ENCODE results near the gene GCFC2. TPM values are rescaled to one million over a fixed set of nuclear protein-coding genes. Genes with fewer than 3 reads are reported as not detected.

Gene GCFC2
- total RNA-seq, 1 donor from 2014 or later = 27.8 TPM

GRCh38 chr2:75647771-75648170, 62.9 kb downstream of the GCFC2 start:
- Mint-ChIP-seq H3K4me3 (ENCODE audit: low read depth) (peak overlapping the region; percentile 94), H3K27ac (peak overlapping the region; percentile 97), H3K9me3 (ENCODE audit: low read depth) (peaks cover 6% of the 10 kb centered on the region), H3K4me1 (ENCODE audit: low read depth) (peaks cover 17% of the 10 kb centered on the region), H3K36me3 (ENCODE audit: insufficient read depth) (peaks cover 30% of the 10 kb centered on the region), H3K27me3 (no peaks in the 10 kb centered on the region)
- TF ChIP-seq, protein P1, sequence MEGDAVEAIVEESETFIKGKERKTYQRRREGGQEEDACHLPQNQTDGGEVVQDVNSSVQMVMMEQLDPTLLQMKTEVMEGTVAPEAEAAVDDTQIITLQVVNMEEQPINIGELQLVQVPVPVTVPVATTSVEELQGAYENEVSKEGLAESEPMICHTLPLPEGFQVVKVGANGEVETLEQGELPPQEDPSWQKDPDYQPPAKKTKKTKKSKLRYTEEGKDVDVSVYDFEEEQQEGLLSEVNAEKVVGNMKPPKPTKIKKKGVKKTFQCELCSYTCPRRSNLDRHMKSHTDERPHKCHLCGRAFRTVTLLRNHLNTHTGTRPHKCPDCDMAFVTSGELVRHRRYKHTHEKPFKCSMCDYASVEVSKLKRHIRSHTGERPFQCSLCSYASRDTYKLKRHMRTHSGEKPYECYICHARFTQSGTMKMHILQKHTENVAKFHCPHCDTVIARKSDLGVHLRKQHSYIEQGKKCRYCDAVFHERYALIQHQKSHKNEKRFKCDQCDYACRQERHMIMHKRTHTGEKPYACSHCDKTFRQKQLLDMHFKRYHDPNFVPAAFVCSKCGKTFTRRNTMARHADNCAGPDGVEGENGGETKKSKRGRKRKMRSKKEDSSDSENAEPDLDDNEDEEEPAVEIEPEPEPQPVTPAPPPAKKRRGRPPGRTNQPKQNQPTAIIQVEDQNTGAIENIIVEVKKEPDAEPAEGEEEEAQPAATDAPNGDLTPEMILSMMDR (IDR thresholded peaks at IDR 0.05; ENCODE audit: unreplicated experiment) = no peak
- DNase-seq (ENCODE audit: low spot score, unreplicated experiment) = no peak

- Mint-ChIP-seq H3K27ac (peak within 1 kb of the TSS; percentile 97), H3K4me3 (ENCODE audit: low read depth) (peak within 1 kb of the TSS; percentile 94), H3K4me1 (ENCODE audit: low read depth) (peaks cover 11% of the 10 kb centered on the region), H3K9me3 (ENCODE audit: low read depth) (no peaks in the 10 kb centered on the region), H3K27me3 (no peaks in the 10 kb centered on the region), H3K36me3 (ENCODE audit: insufficient read depth) (peaks cover 22% of the 10 kb centered on the region)
- TF ChIP-seq, protein P1 (IDR thresholded peaks at IDR 0.05; ENCODE audit: unreplicated experiment) = no peak
- DNase-seq (ENCODE audit: low spot score, unreplicated experiment) = peak; percentile 63
Measured at GRCh38 chr2:75646583-75647425, 63.9 kb downstream of the GCFC2 start, which contains the start of gene MRPL19. MRPL19 (plus strand) TSS chr2:75646783; CDS start chr2:75646808, 25 bp downstream.

GRCh38 chr2:75646090-75646582, 64.6 kb downstream of the GCFC2 start:
- peak overlapping the region; percentile 97 for H3K27ac Mint-ChIP-seq
- DNase-seq (ENCODE audit: low spot score, unreplicated experiment) = no peak
- TF ChIP-seq, protein P1 (IDR thresholded peaks at IDR 0.05; ENCODE audit: unreplicated experiment) = no peak
- peak overlapping the region; percentile 94 for H3K4me3 Mint-ChIP-seq (ENCODE audit: low read depth)
- peaks cover 16% of the 10 kb centered on the region for H3K36me3 Mint-ChIP-seq (ENCODE audit: insufficient read depth)
- no peaks in the 10 kb centered on the region for H3K9me3 Mint-ChIP-seq (ENCODE audit: low read depth)
- H3K4me1 Mint-ChIP-seq (ENCODE audit: low read depth) = peaks cover 10% of the 10 kb centered on the region
- H3K27me3 Mint-ChIP-seq = no peaks in the 10 kb centered on the region

- Mint-ChIP-seq H3K4me3 (ENCODE audit: low read depth) (no peak overlapping the region), H3K4me1 (ENCODE audit: low read depth) (peaks cover 10% of the 10 kb centered on the region), H3K36me3 (ENCODE audit: insufficient read depth) (peaks cover 15% of the 10 kb centered on the region), H3K27ac (peak overlapping the region; percentile 59), H3K9me3 (ENCODE audit: low read depth) (no peaks in the 10 kb centered on the region), H3K27me3 (no peaks in the 10 kb centered on the region)
- TF ChIP-seq, protein P1 (IDR thresholded peaks at IDR 0.05; ENCODE audit: unreplicated experiment) = no peak
- no peak for DNase-seq (ENCODE audit: low spot score, unreplicated experiment)
Measured at GRCh38 chr2:75645643-75646042, 65.1 kb downstream of the GCFC2 start.

- H3K4me1 Mint-ChIP-seq (ENCODE audit: low read depth) = peaks cover 9% of the 10 kb centered on the region
- H3K4me3 Mint-ChIP-seq (ENCODE audit: low read depth) = no peak overlapping the region
- DNase-seq (ENCODE audit: low spot score, unreplicated experiment) = no peak
- H3K9me3 Mint-ChIP-seq (ENCODE audit: low read depth) = no peaks in the 10 kb centered on the region
- no peak overlapping the region for H3K27ac Mint-ChIP-seq
- no peaks in the 10 kb centered on the region for H3K27me3 Mint-ChIP-seq
- peaks cover 5% of the 10 kb centered on the region for H3K36me3 Mint-ChIP-seq (ENCODE audit: insufficient read depth)
- TF ChIP-seq, protein P1 (IDR thresholded peaks at IDR 0.05; ENCODE audit: unreplicated experiment) = no peak
Measured at GRCh38 chr2:75643980-75644379, 66.7 kb downstream of the GCFC2 start.
